Parathyroid adenoma (tissue), 2 donors: ENCODE measurements around the gene CHRNA7.

Experiments used
- H2AFZ ChIP-seq: fragments of 300-600 bp; sonication (generic); one replicate; pipeline ENCODE4 v1.7.0; 2017; ENCODE audit warnings: antibody characterized with exemption, mild to moderate bottlenecking
- H3K27ac ChIP-seq: fragments of 300-600 bp; sonication (generic); one replicate; pipeline ENCODE4 v1.7.0; 2017
- H3K27me3 ChIP-seq: fragments of 300-600 bp; sonication (generic); one replicate; pipeline ENCODE4 v1.7.0; 2017; ENCODE audit warnings: low read length; ENCODE audit not compliant: control insufficient read depth, insufficient read depth
- H3K36me3 ChIP-seq: fragments of 300-600 bp; sonication (generic); one replicate; pipeline ENCODE4 v1.7.0; 2017; ENCODE audit warnings: low read length; ENCODE audit not compliant: control insufficient read depth, insufficient read depth
- H3K4me1 ChIP-seq: fragments of 300-600 bp; sonication (generic); one replicate; pipeline ENCODE4 v1.7.0; 2017; ENCODE audit warnings: control low read depth
- H3K4me2 ChIP-seq: fragments of 300-600 bp; sonication (generic); one replicate; pipeline ENCODE4 v1.7.0; 2017; ENCODE audit warnings: low read length
- H3K4me3 ChIP-seq: fragments of 300-600 bp; sonication (generic); one replicate; pipeline ENCODE4 v1.7.0; 2017; ENCODE audit warnings: low read depth, low read length
- H3K79me2 ChIP-seq: fragments of 300-600 bp; sonication (generic); one replicate; pipeline ENCODE4 v1.7.0; 2017; ENCODE audit warnings: control low read depth
- H3K9ac ChIP-seq: fragments of 300-600 bp; sonication (generic); one replicate; pipeline ENCODE4 v1.7.0; 2017; ENCODE audit warnings: mild to moderate bottlenecking
- H3K9me3 ChIP-seq: fragments of 300-600 bp; sonication (generic); one replicate; pipeline ENCODE4 v1.7.0; 2017; ENCODE audit warnings: low read length; ENCODE audit not compliant: control insufficient read depth
- CTCF ChIP-seq: fragments of 300-600 bp; sonication (generic); IDR thresholded peaks from one replicate; pipeline ENCODE4 v1.7.0; 2017; ENCODE audit warnings: antibody characterized with exemption, mild to moderate bottlenecking
- donor health status: primary hyperparathyroidism.

Gene CHRNA7

GRCh38 chr15:32028921-32029320 is 1.4 kb upstream of the CHRNA7 start:
- no peaks in the 10 kb centered on the region for H3K27me3 ChIP-seq
- no peak overlapping the region for H3K9ac ChIP-seq
- no peaks in the 10 kb centered on the region for H3K36me3 ChIP-seq
- H3K4me2 ChIP-seq = peak overlapping the region; percentile 94
- peak overlapping the region; percentile 93 for H2AFZ ChIP-seq
- peaks cover 3% of the 10 kb centered on the region for H3K4me1 ChIP-seq
- no peaks in the 10 kb centered on the region for H3K9me3 ChIP-seq
- no peaks in the 10 kb centered on the region for H3K79me2 ChIP-seq
- H3K27ac ChIP-seq = no peak overlapping the region
- no peak overlapping the region for H3K4me3 ChIP-seq
- no peak for TF ChIP-seq CTCF

GRCh38 chr15:32029409-32029861 is 880 bp upstream of the CHRNA7 start:
- Histone ChIP-seq H3K27me3 (no peaks in the 10 kb centered on the region), H2AFZ (peak overlapping the region; percentile 93), H3K79me2 (no peaks in the 10 kb centered on the region), H3K9me3 (no peaks in the 10 kb centered on the region), H3K4me2 (peak overlapping the region; percentile 94), H3K27ac (peak overlapping the region; percentile 77), H3K36me3 (no peaks in the 10 kb centered on the region), H3K4me1 (peaks cover 3% of the 10 kb centered on the region), H3K9ac (no peak overlapping the region), H3K4me3 (peak overlapping the region; percentile 60)
- TF ChIP-seq CTCF = peak; percentile 29

GRCh38 chr15:32030795-32031194 is 480 bp downstream of the CHRNA7 start:
- H3K9ac ChIP-seq = no peak overlapping the region
- peak overlapping the region; percentile 56 for H3K4me3 ChIP-seq
- peak overlapping the region; percentile 81 for H2AFZ ChIP-seq
- no peaks in the 10 kb centered on the region for H3K9me3 ChIP-seq
- peaks cover 3% of the 10 kb centered on the region for H3K4me1 ChIP-seq
- H3K4me2 ChIP-seq = peak overlapping the region; percentile 63
- no peaks in the 10 kb centered on the region for H3K79me2 ChIP-seq
- peak overlapping the region; percentile 39 for H3K27ac ChIP-seq
- TF ChIP-seq CTCF = no peak
- H3K36me3 ChIP-seq = no peaks in the 10 kb centered on the region
- H3K27me3 ChIP-seq = no peaks in the 10 kb centered on the region

- TF ChIP-seq CTCF = no peak
- Histone ChIP-seq H3K27ac (no peak overlapping the region), H3K4me1 (peaks cover 3% of the 10 kb centered on the region), H3K9ac (no peak overlapping the region), H3K36me3 (no peaks in the 10 kb centered on the region), H3K27me3 (no peaks in the 10 kb centered on the region), H3K9me3 (no peaks in the 10 kb centered on the region), H3K4me3 (no peak overlapping the region), H2AFZ (no peak overlapping the region), H3K79me2 (no peaks in the 10 kb centered on the region), H3K4me2 (no peak overlapping the region)
Observed at GRCh38 chr15:32033186-32033890, 3.0 kb downstream of the CHRNA7 start.

GRCh38 chr15:32034106-32034505 is 3.8 kb downstream of the CHRNA7 start:
- peaks cover 3% of the 10 kb centered on the region for H3K4me1 ChIP-seq
- H3K4me3 ChIP-seq = no peak overlapping the region
- no peaks in the 10 kb centered on the region for H3K27me3 ChIP-seq
- no peak overlapping the region for H2AFZ ChIP-seq
- no peak overlapping the region for H3K9ac ChIP-seq
- no peaks in the 10 kb centered on the region for H3K36me3 ChIP-seq
- no peaks in the 10 kb centered on the region for H3K79me2 ChIP-seq
- no peak overlapping the region for H3K27ac ChIP-seq
- no peak overlapping the region for H3K4me2 ChIP-seq
- no peaks in the 10 kb centered on the region for H3K9me3 ChIP-seq
- TF ChIP-seq CTCF = no peak
